ENCODE results near the gene ACSBG1.

Gene ACSBG1

GRCh38 chr15:78139578-78139977 is 94.8 kb downstream of the ACSBG1 start:
- no peak for TF ChIP-seq CTCF (IDR thresholded peaks at IDR 0.05)

GRCh38 chr15:78133801-78134200 is 100.6 kb downstream of the ACSBG1 start:
- TF ChIP-seq CTCF (IDR thresholded peaks at IDR 0.05), result no peak

GRCh38 chr15:78131295-78132061 is 102.9 kb downstream of the ACSBG1 start, which contains the start of gene CIB2:
Gene CIB2, minus strand, starts transcription at chr15:78131445. Its CDS starts 230 bp downstream, at chr15:78131215.
- peak; percentile 78 for TF ChIP-seq CTCF (IDR thresholded peaks at IDR 0.05)

DNA sequence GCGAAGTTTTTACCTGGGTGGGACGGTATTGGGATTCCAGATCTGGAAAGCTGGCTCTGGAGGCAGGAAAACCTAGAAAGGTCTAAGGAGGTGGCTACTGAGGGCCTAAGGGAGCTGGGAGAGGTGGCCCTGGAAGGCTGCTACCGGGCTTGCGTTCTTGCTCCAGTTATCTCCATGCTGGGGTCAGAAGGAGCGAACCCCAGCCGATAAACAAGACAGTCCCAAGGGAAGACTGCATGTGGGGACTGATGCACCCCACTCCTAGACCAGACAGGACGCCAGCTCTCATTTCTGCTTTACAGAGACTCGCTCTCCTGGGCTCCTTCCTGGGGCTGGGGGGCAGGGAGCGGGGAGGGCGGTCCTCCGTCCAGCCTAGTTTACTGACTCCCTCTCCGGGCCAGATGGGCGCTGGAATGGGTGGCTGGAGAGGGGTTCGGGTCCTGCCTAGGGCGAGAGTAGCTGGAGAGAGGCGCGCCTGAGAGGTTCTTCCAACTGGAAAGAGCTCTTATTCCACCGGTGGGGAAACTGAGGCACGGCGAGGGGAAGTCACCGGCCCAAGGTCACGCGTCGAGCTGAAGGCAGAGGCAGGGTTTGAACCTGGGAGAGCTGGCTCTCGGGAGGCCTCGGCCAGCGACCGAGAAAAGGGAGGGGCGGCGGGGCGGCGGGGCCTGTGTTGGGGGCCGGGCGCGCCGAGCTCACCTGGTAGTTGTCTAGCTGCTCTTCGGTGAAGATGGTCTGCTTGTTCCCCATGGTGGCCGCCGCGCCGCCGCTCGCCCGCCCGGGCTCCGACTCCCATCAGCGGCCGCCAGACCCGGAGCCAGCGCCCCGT is 103.7 kb downstream of the ACSBG1 start:
- TF ChIP-seq CTCF (IDR thresholded peaks at IDR 0.05), result no peak

DNA sequence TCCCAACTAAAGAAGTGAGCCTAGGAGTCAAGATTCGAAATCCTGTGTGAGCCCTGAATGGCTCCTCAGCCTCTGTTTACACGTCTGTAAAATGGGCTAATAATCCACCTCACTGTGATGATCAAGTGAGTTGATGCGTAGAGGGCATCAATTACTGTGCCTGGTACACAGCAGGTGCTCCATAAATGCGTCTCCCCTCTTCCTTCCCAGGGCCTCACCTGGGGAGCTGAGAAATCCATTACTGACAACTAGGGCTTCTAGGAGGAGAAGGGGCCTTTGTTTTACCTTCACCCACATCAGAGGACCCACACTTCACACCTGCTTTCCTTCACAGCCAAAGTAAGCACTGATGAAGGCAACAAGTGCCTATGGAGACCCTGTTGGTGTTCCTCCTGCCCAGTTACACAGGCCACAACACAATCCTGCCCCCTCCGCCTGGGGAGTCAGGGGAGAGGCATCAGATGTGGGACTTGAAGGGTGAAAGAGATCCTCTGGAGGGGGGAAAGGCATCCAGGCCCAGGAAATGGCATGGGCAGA is 104.5 kb downstream of the ACSBG1 start:
- no peak for TF ChIP-seq CTCF (IDR thresholded peaks at IDR 0.05)

GRCh38 chr15:78129077-78129750 is 105.2 kb downstream of the ACSBG1 start:
- no peak for TF ChIP-seq CTCF (IDR thresholded peaks at IDR 0.05)

DNA sequence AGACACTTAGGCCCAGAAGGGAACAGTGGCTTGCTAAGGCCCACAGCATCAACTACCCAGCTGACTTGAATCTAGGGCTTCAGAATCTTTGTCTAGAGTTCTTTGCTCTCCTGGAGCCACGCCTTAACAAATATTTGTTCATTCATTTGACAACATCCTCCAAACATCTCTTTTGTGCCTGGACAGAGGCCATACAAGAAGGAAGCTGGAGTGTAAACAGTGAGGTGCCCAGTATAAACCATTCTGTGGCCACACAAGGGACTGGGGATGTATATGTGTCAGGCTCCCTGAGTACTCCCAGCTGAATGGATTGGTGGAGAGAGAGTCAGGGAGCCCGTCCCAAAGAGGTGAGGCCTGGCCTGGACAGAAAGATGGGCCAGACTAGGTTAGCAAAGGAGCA is 106.5 kb downstream of the ACSBG1 start:
- TF ChIP-seq CTCF (IDR thresholded peaks at IDR 0.05), result no peak
